HG02970 (cell line): ENCODE results near the gene INO80E.
"Not testable (repeated sequence)": the region's sequence is repeated elsewhere in the genome, so short reads cannot be mapped to it uniquely, and the experiment has no call there.

Experiments
- ATAC-seq: cut with Tn5 transposase; IDR thresholded peaks from one replicate; pipeline ENCODE4 v1.9.1; 2021; ENCODE audit warnings: mild to moderate bottlenecking, moderate library complexity, moderate number of reproducible peaks; ENCODE audit not compliant: unreplicated experiment, low FRiP score

INO80E gene

DNA sequence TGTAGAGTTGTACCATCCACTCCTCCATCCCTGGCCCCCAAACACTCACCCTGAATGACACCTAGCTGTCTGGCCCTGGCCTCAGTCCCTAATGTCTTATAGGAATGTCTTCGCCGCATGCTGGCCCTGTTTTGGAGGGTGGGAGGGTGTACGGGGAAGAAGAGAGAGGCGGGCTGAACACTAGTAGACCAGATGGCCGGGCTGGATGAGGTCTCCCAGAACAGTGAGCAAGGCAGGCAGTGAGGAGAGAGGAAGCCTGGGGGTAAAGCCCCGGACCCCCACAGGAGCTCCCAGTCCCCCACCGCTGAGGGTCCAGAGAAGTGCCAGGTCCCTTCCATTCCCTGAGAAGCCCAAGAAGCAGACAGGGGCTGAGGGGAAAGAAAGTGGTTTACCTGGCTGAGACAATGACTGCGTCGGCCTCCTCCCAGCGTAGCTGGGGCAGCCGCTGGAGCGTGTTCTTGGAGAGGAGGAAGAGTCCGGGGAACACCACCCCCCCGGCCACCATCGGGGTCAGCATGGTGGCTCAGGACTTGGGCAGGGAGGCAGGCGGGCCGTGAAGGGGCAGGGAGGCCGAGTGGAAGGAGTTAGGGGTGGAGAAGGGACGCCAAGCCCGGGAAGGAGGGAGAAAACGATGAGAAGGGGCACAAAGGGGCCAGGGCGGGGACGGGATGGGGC is 34.1 kb downstream of the INO80E start:
- no peak for ATAC-seq

DNA sequence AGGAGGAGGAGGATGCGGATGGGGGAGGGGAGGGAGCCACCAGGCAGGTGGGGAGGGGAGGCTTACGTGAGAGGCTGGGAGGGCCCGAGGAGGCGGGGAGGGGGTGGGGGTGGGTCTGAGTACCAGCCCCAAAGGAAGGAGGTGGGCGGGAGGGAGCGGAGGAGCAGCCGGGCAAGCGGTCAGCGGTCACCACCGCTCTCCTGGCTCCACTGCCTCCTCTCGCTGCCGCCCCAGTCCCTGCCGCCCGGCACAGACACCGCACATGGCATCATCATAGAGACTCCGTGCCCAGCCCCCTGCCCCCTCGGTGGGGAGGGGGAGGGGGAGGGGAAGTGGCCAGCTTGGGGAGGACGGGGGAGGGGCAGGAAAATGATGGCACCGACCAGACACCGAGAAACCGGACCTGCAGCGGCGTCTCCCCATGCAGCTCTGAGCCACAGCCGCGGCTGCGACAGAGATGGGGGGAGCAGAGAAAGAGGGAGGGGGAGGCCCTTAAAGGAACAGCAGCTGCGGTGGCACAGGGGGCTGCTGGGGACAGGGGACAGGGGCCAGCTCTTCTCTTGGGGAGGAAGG is 34.9 kb downstream of the INO80E start, which contains the start of gene TLCD3B:
Gene TLCD3B (minus strand): TSS at position 431 of the 573 bp plus-strand sequence. CDS start 744 bp downstream, outside the sequence.
- ATAC-seq = no peak

- ATAC-seq = no peak
These were observed 35.5 kb downstream of the INO80E start for GRCh38 chr16:30031477-30031918.

DNA sequence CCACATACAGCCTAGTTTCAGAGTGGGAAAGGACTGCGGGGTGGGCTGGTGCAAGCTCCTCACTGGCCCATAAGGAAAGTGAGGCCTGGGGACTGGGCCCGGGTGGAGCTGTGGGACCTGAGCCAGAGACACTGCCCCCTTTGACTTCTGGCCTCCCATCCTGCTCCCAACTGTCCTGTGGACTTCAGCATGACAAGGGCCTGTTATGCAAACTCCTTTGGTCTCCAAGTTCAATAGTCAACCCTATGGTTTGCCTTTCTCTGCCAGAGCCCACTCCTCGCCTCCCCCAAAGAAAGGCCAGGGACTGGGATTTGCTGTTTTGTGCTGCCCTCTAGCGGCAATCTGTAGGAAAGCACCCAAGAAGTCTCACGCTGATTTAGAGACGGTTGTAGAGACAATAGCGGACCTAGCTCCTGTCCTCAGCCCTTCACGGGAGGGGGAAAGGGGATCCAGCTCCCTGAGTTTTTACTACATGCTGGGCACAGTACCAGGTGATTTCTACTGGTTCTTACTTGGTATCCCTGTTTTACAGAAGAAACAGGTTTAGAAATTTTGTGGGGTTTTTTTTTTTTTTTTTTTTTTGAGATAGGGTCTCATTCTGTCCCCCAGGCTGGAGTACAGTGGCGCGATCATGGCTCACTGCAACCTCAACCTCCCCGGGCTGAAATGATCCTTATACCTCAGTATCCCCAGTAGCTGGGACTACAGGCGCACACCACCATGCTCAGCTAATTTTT is 36.2 kb downstream of the INO80E start:
- ATAC-seq = no peak

DNA sequence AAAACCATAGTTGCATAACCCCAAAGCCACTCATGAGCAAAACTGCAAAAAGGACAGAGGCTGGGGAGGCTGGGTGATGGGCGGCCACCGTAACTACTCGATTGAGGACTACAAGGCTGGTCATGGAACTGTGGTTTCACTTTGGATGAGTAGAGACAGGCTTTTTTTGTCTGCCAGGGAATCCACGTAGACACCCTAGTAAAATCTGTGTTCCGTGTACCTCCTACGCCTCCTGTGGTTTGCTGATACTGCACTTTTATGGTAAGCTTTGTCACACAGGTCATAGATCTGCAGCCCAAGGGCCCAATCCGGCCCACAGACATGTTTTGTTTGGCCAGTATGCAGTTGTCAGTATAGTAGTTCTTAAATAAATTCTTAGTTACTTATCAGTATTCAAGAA is 37.2 kb downstream of the INO80E start:
- ATAC-seq = no peak

GRCh38 chr16:30040221-30040620 is 44.2 kb downstream of the INO80E start:
- ATAC-seq = no peak

GRCh38 chr16:30040690-30041089 is 44.6 kb downstream of the INO80E start:
- not testable (repeated sequence) for ATAC-seq

- no peak for ATAC-seq
These were observed 45.8 kb downstream of the INO80E start for GRCh38 chr16:30041841-30042240.

DNA sequence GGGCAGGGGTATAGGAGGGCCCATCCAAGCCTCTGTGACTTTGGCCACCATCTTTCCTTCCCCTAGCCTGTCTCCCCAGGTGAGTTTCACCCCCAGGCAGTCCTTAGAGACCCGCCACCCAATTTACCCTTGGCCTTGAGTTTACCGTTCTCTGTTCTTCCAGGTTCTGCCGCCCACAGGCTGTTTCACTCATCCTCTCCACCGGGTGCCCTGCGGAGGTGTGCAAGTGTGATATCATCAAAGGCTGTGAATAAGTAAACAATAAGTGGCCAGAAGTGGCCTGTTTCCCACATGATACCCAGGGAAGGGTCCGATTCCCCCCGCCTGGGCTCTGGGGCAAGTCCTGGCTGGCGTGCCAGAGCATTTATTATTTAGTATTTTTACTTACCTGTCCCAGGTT is 50.1 kb downstream of the INO80E start:
- ATAC-seq = no peak

DNA sequence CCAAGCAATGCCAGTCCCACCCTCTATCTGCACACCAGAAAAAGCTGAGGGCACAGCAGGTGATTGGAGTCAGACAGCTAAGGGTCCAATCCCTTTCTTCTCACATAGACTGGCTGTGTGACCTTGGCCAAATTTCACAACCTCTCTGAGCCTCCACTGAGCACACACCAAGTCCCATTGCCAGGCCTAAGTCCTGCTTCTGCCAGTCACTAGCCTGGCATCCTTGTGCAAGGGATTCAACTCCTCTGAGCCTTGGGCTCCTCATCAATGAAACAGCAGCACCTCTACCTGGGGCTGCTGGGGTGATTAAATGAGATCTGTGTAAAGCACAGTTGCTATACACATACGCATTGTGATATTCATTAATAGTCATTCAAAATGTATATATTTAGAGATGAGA is 50.5 kb downstream of the INO80E start:
- ATAC-seq = no peak

DNA sequence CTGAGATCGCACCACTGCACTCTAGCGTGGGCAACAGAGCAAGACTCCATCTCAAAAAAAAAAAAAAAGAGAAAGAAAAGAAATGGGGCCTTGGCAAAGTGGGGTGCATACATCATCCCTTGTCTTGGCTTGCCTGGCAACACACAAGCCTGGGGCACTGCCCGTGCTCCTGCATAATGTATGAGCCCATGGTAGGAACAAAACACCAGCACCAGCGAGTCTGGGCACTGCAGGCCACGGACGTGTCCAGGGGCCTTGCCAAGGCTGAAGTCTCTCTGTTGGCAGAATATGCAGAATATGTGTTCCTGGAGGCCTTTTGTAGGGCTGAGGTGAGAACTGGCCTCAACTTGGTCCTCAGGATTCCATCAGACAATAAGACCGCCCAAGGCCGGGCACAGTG is 53.8 kb downstream of the INO80E start:
- no peak for ATAC-seq

DNA sequence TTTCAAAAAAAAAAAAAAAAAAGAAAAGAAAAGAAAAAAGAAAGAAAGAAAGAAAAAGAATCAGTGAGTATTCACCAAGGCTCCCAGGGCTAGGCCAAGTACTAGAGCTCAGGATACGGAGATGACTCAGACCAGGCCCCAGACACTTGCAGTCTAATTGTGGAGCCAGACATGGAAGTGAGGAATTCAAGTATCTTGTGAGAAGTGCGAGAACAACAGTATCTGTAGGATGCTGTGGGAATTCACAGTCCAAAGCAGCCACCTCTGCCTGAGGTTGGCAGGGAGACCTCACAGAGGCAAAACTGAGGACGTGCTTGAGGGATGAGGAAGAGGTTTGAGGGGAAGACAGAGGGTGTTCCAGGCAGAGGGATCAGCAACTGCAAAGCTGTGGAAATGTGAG is 55.5 kb downstream of the INO80E start:
- no peak for ATAC-seq

DNA sequence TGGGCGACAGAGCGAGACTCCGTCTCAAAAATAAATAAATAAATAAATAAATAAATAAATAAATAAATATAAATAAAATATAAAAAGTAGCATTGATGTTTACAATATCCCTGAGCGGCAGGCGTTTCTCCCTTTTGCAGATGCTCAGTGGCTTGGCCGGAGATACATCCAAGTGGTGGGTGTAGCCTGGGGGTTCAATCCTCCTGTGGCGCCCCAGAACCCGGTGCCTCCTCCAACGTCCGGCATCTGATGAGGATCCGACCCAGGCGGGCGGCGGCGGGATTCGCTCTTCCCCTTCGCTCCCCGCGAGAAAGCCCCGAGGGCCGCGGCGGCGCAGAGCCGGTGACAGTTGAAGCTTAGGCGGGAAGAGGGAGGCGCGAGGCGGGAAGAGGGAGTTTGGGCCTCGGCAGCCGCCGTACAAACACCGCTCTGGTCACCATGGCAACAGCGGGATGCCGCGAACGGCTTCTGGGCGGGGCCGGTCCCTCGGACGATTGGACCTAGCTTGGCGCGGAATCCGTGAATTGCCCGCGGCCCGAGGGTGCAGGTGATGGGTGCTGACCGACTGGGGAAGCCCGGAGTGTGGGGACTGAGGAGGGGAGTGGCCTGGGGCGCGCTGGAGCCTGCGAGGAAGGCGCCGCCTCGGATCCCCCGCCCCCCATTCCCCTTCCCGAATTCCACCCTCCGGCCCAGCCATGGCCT is 56.8 kb downstream of the INO80E start:
- ATAC-seq = peak; percentile 64

DNA sequence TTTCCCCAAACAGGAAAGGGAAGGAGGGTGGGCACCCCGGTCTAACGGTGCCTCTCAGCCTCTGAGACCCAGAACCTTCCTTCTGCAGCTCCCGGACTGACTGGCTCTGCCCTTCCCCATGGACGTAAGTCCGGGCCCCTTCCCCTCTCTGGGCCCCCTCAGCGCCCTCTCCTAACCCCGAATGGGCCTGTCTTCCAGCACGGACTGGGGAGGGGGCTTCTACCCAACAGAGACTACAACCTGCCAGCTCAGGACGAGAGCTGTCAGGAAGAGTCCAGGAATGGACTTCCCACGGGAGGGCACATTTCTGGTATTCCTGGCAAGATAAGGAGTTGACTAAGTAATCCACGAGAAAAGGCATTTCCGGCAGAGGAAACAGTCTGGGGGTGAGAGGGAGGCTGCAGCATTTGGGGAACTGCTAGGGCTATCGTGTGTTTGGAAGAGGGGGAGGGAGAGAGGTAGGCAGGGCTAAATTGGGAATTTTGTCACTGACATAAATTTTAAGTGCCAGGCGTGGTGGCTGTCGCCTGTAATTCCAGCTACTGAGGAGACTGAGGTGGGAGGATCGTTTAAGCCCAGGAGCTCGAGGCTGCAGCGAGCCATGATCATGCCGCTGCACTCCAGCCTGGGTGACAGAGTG is 57.5 kb downstream of the INO80E start:
- no peak for ATAC-seq

- no peak for ATAC-seq
These were observed 58.4 kb downstream of the INO80E start for GRCh38 chr16:30054451-30054850.

- ATAC-seq = no peak
These were observed 59.0 kb downstream of the INO80E start for GRCh38 chr16:30054959-30055553.
